Activated CD4-positive, alpha-beta T cell treated with anti-CD3 and anti-CD28 coated beads for 48 hours (primary cell): ENCODE measurements around the gene SNX18.

ENCODE experiments used
- DNase-seq: peaks from one replicate; pipeline ENCODE4 v3.0.0-alpha.2; 2020

The SNX18 gene

GRCh38 chr5:54544044-54544443 lies 26.5 kb downstream of the SNX18 start:
- no peak for DNase-seq

GRCh38 chr5:54545796-54546195 lies 28.2 kb downstream of the SNX18 start:
- no peak for DNase-seq

GRCh38 chr5:54547711-54548250 lies 30.2 kb downstream of the SNX18 start:
- no peak for DNase-seq

GRCh38 chr5:54548565-54548964 lies 31.0 kb downstream of the SNX18 start:
- DNase-seq: no peak

GRCh38 chr5:54551292-54551691 lies 33.7 kb downstream of the SNX18 start:
- no peak for DNase-seq

GRCh38 chr5:54551926-54552325 lies 34.4 kb downstream of the SNX18 start:
- DNase-seq: no peak

- no peak for DNase-seq
Measured at GRCh38 chr5:54552446-54552845, 34.9 kb downstream of the SNX18 start.

GRCh38 chr5:54553659-54554207 lies 36.2 kb downstream of the SNX18 start:
- no peak for DNase-seq

- DNase-seq: no peak
Measured at GRCh38 chr5:54556141-54556540, 38.6 kb downstream of the SNX18 start.

GRCh38 chr5:54558362-54558761 lies 40.8 kb downstream of the SNX18 start:
- no peak for DNase-seq

- no peak for DNase-seq
Measured at GRCh38 chr5:54561651-54562050, 44.1 kb downstream of the SNX18 start.

- no peak for DNase-seq
Measured at GRCh38 chr5:54563083-54563761, 45.7 kb downstream of the SNX18 start.

- no peak for DNase-seq
Measured at GRCh38 chr5:54567996-54568395, 50.4 kb downstream of the SNX18 start.

- no peak for DNase-seq
Measured at GRCh38 chr5:54570916-54571315, 53.4 kb downstream of the SNX18 start.

GRCh38 chr5:54571462-54571861 lies 53.9 kb downstream of the SNX18 start:
- no peak for DNase-seq

GRCh38 chr5:54573812-54574489 lies 56.4 kb downstream of the SNX18 start:
- DNase-seq: no peak

GRCh38 chr5:54577528-54577927 lies 60.0 kb downstream of the SNX18 start:
- no peak for DNase-seq

- DNase-seq: no peak
Measured at GRCh38 chr5:54577937-54578653, 60.5 kb downstream of the SNX18 start.

- no peak for DNase-seq
Measured at GRCh38 chr5:54579591-54580295, 62.2 kb downstream of the SNX18 start.

- DNase-seq: no peak
Measured at GRCh38 chr5:54580997-54581811, 63.6 kb downstream of the SNX18 start.

GRCh38 chr5:54581831-54582548 lies 64.4 kb downstream of the SNX18 start:
- no peak for DNase-seq
